Epithelial cell of esophagus (primary cell): Measurements from ENCODE around the gene SLC22A23.
A peak's percentile ranks its signal among the peaks of the same experiment; 100 is the strongest.

ENCODE experiments used
- DNase-seq: peaks from one replicate; pipeline ENCODE4 v3.0.0; 2010; ENCODE audit warnings: low read depth
- H3K4me3 ChIP-seq: 2 replicates; pipeline ENCODE4 v1.5.1; 2011; ENCODE audit warnings: mild to moderate bottlenecking, low read length, control low read depth
- TF ChIP-seq, protein P1 (sequence below): IDR thresholded peaks from 2 replicates; pipeline ENCODE4 v1.5.1; 2011; ENCODE audit warnings: low read depth, mild to moderate bottlenecking, low read length, control low read depth, inconsistent platforms; ENCODE audit not compliant: insufficient read depth; ENCODE audit errors: missing control alignments

SLC22A23 gene

DNA sequence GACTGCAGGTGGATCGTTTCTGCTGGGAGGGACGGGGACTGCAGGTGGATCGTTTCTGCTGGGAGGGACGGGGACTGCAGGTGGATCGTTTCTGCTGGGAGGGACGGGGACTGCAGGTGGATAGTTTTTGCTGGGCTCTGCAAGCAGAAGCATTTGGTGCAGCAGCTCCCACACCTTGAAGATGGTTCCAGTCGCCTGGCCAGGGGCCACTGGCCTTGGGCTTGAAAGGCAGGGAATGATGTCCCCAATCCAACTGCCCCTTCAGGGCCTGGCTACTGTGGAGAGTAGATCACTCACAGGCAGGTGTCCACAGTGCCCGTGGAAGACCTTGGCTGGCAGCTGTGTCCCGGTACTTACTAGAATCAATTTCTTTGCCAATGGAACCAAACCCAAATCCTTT, 129.9 kb downstream of the SLC22A23 start:
- no peak overlapping the region for H3K4me3 ChIP-seq
- DNase-seq = no peak
- TF ChIP-seq, protein P1, sequence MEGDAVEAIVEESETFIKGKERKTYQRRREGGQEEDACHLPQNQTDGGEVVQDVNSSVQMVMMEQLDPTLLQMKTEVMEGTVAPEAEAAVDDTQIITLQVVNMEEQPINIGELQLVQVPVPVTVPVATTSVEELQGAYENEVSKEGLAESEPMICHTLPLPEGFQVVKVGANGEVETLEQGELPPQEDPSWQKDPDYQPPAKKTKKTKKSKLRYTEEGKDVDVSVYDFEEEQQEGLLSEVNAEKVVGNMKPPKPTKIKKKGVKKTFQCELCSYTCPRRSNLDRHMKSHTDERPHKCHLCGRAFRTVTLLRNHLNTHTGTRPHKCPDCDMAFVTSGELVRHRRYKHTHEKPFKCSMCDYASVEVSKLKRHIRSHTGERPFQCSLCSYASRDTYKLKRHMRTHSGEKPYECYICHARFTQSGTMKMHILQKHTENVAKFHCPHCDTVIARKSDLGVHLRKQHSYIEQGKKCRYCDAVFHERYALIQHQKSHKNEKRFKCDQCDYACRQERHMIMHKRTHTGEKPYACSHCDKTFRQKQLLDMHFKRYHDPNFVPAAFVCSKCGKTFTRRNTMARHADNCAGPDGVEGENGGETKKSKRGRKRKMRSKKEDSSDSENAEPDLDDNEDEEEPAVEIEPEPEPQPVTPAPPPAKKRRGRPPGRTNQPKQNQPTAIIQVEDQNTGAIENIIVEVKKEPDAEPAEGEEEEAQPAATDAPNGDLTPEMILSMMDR = no peak

GRCh38 chr6:3326184-3326971, 130.5 kb downstream of the SLC22A23 start:
- H3K4me3 ChIP-seq = no peak overlapping the region
- no peak for DNase-seq
- TF ChIP-seq, protein P1 = no peak

GRCh38 chr6:3325210-3325609, 131.6 kb downstream of the SLC22A23 start:
- H3K4me3 ChIP-seq = no peak overlapping the region
- peak; percentile 12 for DNase-seq
- TF ChIP-seq, protein P1 = no peak

DNA sequence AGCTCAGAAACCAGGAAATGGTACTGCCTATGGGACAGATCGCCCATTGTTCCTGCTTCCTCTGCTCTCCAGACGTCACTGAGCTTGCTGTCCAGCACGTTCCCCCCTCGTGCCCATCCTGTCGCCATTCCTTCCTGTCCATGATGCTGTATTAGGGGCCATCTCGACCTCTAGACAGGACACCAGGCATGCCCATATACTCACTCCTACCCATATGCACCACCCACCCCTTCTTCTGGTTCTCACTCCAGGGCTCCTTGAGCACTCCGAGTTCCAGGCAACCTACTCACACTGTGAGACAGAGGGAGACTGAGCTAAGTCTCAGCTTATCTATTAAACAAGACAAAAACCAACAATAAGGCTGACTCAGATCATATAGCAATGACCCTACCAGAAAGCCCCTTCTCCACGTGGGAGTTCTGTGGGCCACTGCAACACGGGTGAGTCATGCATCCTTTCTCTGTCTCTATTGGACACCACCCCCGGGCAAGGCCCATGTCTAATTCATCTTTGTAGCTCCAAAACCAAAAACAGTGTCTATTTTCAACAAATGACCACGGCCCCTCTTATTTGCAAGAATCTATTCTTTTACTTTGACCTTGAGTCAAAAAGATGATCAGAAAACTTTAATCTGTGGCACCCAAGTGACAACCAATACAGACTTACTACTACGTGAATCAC, 132.4 kb downstream of the SLC22A23 start:
- DNase-seq = peak; percentile 72
- TF ChIP-seq, protein P1 = no peak
- H3K4me3 ChIP-seq = no peak overlapping the region

DNA sequence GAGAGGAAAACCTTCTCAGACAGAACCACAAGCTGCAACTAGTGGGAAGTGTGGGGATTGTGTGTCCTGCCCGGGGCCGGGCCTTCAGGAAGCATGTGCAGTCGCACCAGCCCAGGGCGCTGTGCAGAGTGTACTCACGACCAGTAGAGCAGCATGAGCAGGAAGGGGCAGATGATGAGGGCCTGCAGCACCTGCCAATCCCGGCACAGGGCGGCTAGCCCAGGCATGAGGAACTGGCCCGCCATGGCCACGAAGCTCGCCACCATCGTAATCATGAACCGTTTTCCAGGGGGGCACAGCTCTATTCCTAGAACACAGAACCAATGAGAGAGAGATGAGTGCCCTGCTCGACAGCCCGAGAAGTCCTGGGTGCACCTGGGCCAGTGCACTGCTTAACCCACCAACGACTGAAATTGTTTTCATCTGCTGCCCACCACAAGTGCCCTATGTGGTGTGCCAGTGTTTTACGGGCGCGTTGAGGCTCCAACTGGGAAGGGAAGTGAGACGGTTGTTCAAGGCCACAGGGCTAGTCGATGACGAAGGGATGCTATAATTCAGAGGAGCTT, 133.1 kb downstream of the SLC22A23 start:
- H3K4me3 ChIP-seq = no peak overlapping the region
- DNase-seq = no peak
- TF ChIP-seq, protein P1 = no peak

DNA sequence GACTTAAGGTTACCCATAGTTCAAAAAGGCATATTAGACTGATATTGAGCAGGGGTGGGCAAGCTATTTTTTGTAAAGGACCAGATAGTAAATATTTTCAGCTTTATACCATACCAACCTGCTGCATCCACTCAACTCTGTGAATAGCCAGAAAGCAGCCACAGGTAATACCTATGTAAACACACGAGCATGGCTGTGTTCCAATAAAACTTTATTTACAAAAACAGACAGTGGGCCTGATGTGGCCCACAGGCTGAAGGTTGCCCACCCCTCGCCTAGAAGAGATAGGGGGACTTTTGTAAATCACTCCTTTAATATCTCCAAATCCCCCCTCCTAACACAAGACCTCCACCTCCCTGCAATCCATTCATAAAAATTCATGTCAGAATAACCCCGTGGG, 133.7 kb downstream of the SLC22A23 start:
- TF ChIP-seq, protein P1 = no peak
- no peak for DNase-seq
- no peak overlapping the region for H3K4me3 ChIP-seq
